GM21390 (cell line): Measurements from ENCODE around the gene MS4A3.
"Not testable (repeated sequence)": the region's sequence is repeated elsewhere in the genome, so short reads cannot be mapped to it uniquely, and the experiment has no call there.

Source experiments
- ATAC-seq: cut with Tn5 transposase; IDR thresholded peaks from one replicate; pipeline ENCODE4 v1.9.1; 2021; ENCODE audit not compliant: unreplicated experiment

MS4A3 gene, protein sequence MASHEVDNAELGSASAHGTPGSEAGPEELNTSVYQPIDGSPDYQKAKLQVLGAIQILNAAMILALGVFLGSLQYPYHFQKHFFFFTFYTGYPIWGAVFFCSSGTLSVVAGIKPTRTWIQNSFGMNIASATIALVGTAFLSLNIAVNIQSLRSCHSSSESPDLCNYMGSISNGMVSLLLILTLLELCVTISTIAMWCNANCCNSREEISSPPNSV

DNA sequence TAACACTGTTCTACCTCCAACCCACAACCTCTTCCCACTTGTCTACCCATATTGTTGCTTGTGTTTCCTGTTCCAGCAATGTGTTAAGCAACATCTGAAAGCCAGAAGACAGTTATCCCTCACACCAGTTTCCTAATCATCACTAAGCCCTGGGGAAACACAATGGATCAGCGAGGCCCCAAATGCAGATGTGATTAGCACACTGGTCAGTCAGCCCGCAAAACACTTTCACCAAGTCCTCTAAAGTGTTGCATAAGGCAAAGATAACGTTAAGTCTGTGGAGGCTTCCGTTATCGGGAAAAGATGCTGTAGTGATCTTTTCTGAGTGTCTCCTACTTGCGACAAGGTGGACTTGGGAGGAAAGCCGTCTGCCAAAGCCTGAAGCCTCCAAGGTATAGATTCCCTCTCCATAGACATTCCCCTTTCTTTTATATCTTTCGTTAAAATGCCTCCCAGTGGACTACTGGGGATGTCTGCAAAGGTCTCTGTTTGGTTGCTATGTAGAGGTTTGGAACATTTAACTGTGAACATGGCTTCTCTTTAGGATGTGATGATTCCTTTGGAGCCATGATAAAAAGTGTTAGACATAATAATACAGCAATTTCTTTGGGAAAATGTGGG, at the start of gene MS4A3:
Gene MS4A3, plus strand, starts transcription at position 317 of the 621 bp plus-strand sequence. CDS start 4,496 bp downstream, outside the sequence.
- no peak for ATAC-seq

DNA sequence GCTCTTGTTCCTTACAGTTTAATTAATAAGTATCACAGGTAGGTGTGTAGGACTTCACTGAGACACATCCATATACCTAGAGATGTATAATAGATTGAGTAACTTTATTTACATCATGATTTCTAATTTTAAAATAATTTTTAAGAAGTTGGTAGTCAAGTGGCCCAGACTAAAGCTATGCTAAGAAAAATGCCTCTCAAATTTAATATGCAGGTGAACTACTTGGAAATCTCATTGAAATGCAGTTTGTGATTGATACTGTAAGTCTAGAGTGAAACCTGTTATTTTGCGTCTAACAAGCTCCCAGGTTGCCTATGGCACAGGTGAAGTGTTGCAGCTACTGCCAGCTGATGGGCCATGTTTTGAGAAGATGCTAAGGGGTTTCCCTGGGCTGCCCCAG, 39.6 kb upstream of the MS4A3 start, which contains the start of gene OOSP4B:
Gene OOSP4B, plus strand, starts transcription at position 301 of the 400 bp plus-strand sequence.
- no peak for ATAC-seq

DNA sequence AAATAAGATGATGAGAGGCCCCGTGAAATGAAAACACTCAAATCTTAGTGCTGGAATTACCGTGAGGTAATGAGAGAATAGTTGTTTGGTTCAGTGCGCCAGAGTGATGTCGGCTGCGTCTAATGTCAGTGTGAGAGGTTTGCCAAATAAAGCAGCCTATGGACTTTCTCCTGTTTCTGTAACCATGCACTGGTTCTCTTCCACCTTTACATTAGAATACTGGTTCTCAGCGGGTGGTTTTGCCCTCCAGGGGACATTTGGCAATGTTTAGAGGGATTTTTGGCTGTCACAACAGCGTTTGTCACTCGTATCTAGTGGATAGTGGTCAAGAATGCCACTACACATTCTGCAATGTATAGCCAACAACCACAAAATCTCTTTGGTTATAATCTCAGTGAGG, 38.4 kb upstream of the MS4A3 start:
- no peak for ATAC-seq

DNA sequence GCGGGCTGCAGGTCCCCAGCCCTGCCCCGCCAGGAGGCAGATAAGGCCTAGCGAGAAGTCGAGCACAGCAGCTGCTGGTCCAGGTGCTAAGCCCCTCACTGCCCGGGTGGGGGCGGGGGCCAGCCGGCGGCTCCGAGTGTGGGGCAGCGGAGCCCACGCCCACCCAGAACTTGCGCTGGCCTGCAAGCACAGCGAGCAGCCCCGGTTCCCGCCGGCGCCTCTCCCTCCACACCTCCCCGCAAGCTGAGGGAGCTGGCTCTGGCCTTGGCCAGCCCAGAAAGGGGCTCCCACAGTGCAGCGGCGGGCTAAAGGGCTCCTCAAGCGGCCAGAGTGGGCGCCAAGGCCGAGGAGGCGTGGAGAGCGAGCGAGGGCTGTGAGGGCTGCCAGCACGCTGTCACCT, 36.1 kb upstream of the MS4A3 start:
- not testable (repeated sequence) for ATAC-seq

DNA sequence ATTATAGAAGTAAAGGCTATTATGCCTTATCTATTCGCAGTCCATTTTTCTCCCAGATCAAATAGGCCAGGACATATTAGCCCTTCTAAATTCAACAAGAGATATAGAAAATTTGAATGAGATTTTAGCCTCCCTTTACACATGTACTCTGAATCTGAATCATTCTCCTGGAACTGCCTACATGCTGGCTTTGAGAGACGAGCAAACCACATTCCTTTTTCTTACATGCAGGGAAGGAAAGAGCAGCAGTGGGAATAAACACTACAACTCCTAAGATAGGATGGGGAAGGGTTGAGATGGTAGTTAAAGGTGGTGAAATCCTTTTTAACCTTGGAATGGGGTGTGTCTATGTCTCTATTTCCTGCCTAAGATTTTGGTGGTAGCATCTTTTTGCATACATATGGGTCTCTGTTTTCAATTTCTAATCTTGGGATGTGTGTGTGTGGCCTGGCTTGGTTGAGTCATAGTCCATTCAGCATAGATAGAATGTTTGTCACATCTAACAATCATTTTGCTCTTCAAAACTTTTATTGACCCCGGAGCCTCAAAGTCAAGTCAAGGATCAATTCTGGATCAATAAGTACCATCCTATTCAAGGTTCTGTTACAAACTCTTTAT, 27.3 kb upstream of the MS4A3 start:
- ATAC-seq: no peak

DNA sequence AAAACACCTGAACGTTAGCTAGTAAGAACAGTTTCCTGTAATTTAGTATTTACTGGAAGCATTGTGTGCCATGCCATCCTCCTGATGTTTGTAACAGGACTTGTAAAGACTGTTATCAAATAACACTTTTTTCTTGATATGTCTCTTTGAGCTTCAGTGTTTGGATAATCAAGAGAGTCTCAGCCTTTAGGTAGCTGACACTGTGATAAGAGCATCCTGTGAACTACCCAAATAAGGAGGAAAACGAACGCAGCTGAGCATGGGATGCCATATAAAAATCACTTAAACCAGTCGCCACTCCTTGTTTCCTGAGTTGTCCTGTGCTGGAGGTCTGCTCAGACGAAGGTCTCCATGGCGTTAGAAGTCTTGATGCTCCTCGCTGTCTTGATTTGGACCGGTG, 16.4 kb upstream of the MS4A3 start, which contains the start of gene OOSP2:
Gene OOSP2, plus strand, starts transcription at position 301 of the 400 bp plus-strand sequence. Its CDS starts 51 bp downstream, at position 352.
- ATAC-seq: no peak

DNA sequence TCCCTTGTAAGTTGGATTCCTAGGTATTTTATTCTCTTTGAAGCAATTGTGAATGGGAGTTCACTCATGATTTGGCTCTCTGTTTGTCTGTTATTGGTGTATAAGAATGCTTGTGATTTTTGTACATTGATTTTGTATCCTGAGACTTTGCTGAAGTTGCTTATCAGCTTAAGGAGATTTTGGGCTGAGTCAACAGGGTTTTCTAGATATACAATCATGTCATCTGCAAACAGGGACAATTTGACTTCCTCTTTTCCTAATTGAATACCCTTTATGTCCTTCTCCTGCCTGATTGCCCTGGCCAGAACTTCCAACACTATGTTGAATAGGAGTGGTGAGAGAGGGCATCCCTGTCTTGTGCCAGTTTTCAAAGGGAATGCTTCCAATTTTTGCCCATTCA, 6.0 kb upstream of the MS4A3 start:
- ATAC-seq: not testable (repeated sequence)

DNA sequence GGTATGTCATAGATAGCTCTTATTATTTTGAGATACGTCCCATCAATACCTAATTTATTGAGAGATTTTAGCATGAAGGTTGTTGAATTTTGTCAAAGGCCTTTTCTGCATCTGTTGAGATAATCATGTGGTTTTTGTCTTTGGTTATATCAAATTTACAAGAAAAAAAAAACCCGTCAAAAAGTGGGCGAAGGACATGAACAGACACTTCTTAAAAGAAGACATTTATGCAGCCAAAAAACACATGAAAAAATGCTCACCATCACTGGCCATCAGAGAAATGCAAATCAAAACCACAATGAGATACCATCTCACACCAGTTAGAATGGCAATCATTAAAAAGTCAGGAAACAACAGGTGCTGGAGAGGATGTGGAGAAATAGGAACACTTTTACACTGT, 5.6 kb upstream of the MS4A3 start:
- not testable (repeated sequence) for ATAC-seq

DNA sequence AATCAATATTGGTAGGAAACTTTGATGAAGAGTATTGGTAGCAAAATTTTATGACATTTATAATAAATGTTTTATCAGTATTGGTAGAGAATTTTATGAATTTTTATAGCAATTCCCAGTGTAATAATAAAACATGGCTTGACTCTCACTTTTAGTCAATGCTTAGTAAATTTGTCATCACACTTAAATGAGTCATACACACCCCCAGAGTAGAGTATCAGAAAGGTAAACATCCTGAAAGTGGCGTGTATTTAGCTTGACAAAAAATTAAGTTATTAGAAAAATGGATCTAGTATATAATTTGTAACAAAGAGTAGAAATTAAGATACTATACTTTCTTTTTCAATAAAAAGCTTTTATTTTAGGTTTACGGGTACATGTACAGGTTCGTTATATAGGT, 2.6 kb downstream of the MS4A3 start:
- no peak for ATAC-seq

DNA sequence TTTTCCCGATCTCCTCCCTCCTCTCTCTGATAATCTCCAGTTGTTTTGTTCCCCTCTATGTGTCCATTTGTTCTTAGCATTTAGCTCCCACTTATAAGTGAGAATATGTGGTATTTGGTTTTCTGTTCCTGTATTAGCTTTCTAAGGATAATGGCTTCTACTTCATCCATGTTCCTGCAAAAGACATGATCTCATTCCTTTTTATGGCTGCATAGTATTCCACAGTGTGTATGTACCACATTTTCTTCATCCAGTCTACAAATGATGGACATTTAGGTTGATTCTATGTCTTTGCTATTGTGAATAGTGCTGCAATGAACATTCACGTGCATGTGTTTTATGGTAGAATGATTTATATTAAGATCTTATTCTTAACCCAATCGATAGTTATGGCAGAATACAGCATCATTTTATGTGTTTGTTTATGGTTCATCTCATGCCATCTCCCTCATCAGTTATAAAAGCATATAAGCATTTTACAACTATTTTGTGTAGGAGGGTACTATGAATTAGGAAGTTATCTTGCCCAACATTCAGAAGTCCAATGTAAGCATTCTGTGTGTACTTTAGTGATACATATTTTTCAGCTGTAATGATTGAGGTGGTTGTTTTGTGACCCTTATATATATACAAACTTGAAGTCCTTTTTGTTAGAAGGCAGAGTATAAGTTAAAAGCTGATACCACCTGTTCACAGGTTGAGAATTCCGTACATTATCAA, 3.2 kb downstream of the MS4A3 start:
- no peak for ATAC-seq

DNA sequence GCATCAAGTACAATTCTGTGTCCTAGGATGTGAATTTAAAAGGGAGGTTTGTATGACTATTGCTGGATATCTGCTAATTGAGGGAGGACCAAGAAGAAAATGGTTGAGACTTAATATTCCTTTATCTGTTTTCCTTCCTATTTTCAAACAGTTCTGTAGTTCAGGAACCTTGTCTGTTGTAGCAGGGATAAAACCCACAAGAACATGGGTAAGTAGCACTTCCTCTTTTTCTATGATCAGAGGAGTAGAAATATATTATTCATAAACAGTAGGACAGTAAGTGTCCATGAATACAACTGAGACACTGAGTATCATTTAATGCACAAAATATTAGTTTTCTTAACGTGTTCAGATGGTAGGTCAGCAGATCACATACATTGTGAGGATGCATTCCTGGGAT, 7.6 kb downstream of the MS4A3 start:
- no peak for ATAC-seq

DNA sequence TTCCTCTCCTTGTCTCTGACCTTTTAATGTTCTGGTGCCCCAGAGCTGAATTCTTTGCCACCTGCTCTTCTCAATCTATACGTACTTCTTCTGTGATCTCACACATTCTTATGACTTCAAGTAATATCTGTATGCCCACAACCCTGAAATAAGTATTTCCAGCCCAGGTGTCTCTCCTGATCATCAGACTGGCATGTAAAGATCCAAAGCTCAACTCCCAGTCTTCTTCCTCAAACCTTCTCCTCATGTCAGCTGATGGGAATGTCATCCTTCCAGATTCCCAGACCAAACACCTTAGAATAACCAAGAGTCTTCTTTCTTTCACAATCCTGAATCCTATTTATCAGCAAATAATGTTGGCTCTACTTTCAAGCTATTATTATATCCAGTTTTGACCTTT, 9.3 kb downstream of the MS4A3 start:
- ATAC-seq: no peak

DNA sequence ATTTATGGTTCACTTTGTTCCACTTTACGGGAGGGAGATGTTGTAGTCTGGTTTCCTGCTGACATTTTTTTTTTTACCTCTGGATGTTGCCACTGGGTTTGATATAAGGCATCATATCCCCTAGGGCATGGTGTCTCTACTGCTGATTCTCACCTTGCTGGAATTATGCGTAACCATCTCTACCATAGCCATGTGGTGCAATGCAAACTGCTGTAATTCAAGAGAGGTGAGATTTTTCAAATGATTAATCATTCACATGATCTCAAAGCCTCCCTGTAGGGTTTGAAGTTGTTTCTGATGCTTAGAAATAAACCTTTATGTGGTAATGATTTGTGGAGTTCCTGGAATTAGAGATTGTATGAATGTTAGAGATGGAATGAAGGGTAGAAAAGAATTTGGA, 13.0 kb downstream of the MS4A3 start:
- no peak for ATAC-seq

DNA sequence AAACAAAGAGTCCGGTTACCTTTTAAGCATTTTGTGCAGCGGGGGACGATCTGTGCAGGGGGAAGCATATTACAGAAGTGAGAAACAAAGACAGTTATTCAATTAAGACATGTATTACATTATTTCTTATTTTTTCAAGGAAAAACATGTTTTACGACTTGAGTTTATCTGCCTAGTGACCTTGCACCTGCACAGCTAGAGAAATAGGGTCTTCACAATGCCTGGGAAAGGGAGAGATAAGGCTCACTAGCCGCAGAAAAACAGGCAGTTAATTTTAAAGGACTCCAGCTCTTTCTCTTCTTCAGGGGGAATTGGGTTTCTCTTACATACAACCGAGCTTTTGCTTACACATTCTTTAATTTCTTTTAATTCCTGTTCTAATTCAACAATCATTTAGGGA, 15.2 kb downstream of the MS4A3 start:
- not testable (repeated sequence) for ATAC-seq

DNA sequence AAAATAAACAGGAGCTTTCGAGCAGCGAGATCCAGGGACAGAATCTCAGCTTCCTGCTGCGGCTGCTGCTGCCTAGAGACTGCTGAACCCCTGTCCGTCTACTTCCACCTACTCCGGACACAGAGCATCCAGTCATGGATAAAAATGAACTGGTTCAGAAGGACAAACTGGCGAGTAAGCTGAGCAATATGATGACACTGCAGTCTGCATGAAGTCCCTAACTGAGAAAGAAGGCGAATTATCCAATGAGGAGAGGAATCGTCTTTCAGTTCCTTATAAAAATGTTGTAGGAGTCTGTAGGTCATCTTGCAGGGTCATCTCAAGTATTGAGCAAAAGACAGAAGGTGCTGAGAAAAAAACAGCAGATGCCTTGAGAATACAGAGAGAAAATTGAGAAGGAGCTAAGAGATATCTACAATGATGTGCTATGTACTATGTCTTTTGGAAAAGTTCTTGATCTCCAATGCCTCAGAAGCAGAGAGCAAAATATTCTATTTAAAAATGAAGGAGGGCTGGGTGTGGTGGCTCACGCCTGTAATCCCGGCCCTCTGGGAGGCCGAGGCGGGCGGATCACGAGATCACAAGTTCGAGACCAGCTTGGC, 20.9 kb downstream of the MS4A3 start:
- no peak for ATAC-seq

DNA sequence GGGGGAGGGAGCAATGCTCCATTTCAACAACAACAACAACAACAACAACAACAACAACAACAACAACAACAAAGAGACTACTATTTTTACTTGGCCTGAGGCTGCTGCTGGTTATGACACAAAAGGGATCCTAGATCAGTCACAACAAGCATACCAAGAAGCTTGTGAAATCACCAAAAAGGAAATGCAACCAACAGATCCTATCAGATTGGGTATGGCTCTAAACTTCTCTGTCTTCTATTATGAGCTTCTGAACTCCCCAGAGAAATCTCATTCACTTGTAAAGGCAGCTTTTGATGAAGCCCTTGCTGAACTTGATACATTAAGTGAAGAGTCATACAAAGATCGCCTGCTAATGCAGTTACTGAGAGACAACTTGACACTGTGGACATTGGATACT, 21.5 kb downstream of the MS4A3 start:
- ATAC-seq: no peak

DNA sequence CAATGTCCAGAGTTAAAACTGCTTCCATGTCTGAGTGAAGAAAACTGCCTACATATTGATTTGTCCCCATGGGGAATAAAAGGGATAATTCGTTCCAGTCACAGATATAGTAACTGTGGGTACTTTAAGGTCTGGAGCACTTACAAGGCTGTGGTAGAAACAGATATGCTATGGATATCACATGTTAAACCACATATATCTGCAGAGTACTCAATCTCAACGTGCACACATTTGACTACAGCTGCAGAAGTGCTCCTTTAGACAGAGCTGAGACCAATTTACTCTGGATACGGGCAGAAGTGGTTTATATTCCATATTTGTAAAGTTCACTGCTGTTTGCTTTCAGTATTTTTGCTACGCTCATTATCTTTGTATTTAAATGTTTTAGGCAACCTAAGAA, 22.3 kb downstream of the MS4A3 start:
- no peak for ATAC-seq

DNA sequence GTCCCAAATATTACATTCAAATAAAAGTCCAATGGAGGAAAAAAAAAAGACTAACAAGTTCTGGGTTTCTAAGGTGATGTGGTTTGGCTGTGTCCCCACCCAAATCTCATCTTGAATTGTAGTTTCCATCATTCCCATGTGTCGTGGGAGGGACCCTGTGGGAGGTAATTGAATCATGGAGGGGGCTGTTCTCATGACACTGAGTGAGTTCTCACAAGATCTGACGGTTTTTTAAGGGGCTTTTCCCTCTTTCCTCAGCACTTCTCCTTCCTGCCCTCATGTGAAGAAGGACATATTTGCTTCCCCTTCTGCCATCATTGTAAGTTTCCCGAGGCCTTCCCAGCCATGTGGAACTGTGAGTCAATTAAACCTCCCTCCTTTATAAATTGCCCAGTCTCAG, 24.1 kb downstream of the MS4A3 start:
- no peak for ATAC-seq

DNA sequence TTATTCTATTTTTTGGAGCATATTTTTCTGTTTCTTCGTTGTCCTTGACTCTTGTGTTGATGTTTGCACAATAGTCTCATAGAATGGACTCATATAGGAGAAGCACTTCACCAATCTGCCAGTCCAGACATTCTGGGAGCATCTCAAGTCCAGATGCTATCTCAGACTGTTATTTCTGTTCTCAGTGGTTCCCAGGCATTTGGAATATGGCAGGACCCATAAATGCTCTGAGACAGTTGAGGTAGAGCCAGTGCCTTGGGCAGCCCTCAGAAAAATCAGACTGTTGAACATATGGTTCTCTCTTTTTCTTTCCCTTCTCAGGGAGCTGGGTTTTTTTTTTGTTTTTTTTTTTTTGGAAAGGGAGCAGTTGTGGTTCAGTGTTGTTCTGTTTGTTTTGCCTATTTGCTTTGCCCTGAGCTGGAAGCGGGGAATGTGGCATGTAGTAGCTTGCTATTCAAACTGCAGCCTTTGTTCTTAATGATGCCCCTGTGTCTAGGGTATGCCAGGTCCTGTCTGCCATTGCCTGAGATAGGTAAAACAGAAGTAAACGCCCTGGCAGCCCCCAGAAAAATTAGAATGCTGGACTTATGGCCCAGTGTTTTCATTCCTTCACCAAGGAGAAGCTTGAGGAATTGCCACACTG, 28.3 kb downstream of the MS4A3 start:
- no peak for ATAC-seq

DNA sequence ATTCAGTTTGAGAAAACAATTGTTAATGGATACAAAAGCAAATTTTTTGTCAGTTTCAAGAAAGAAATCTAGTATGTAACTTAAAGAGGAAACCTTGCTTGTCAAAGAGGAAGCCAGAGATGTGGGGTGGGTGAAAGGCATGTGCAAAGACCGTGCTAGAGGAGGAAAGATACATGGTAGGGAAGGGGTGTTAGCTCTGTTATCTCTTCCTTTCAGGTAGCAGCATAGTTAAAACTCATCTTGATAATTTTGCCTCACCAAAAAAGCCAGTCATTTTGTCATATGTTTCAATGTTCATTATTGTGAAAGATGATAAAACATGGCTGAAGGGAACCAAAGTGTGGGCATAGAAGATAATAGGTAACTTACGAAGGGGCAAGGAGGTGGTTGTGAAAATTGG, 29.4 kb downstream of the MS4A3 start:
- no peak for ATAC-seq

DNA sequence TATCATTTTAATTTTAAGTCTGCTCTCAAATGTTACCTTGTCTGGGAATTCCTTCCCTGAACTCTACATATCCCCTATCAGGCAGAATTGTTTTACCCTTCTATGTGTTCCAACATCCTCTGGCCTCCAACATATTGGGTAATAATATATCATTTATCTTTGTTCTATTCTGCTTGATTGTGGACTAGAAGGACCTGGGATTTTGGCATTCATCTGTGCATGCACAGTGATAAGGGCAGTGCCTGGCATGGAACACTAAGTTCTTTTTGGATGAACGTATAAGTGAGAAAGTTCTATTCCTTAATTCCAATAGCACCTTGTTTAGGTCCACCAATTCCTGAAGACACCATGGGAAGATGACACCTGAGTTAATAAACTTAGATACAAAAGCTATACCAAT, 30.8 kb downstream of the MS4A3 start:
- ATAC-seq: no peak
